HUES64 (cell line): Measurements from ENCODE around the gene CAP2.

Experiments
- H3K27ac ChIP-seq: 2 replicates; pipeline ENCODE4 v1.7.0; 2013; ENCODE audit warnings: low read depth, low read length, inconsistent platforms
- H3K27me3 ChIP-seq: 2 replicates; pipeline ENCODE4 v1.6.1; 2013; ENCODE audit warnings: mild to moderate bottlenecking, low read length; ENCODE audit not compliant: insufficient read depth
- H3K36me3 ChIP-seq: 2 replicates; pipeline ENCODE4 v1.6.1; 2013; ENCODE audit warnings: mild to moderate bottlenecking, low read length; ENCODE audit not compliant: insufficient read depth
- H3K4me1 ChIP-seq: 2 replicates; pipeline ENCODE4 v1.6.1; 2013; ENCODE audit warnings: mild to moderate bottlenecking, low read length, moderate library complexity; ENCODE audit not compliant: insufficient read depth
- H3K4me3 ChIP-seq: 2 replicates; pipeline ENCODE4 v1.5.1; 2013; ENCODE audit warnings: mild to moderate bottlenecking, low read length, moderate library complexity
- H3K9ac ChIP-seq: 2 replicates; pipeline ENCODE4 v1.6.1; 2013; ENCODE audit warnings: mild to moderate bottlenecking, low read depth, low read length
- H3K9me3 ChIP-seq: 2 replicates; pipeline ENCODE4 v1.6.1; 2013; ENCODE audit warnings: low read depth, low read length; ENCODE audit not compliant: insufficient read depth
- WGBS: fragments of 150-250, 120-280 bp; methylation state at CpG from one replicate; pipeline ENCODE4 v1.1.7; 2013; ENCODE audit warnings: missing lambda C conversion rate; 5-methylcytosine and 5-hydroxymethylcytosine counted together

CAP2 gene

DNA sequence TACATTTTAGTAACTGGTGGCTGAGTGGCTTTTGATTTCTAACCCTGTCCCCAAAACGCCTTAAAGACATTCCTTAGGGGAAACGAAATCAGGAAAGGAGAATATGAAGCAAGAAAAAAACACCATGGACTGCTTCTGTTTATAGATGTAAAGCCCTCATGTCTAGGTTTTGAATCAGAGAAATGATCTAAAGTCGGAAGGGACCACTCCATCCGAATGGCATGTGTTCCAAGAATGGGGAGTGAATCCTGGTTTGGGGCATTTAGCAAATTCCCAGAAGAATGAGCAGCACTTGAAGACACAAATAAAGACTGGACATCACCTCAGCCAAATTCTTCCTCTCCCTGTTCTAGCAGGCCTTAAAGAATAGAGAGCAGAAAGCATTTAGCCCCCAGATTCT is 65.6 kb downstream of the CAP2 start:
- Histone ChIP-seq H3K9ac (no peak overlapping the region), H3K4me3 (no peak overlapping the region), H3K36me3 (no peaks in the 10 kb centered on the region), H3K9me3 (no peaks in the 10 kb centered on the region), H3K27ac (no peak overlapping the region), H3K4me1 (peaks cover 9% of the 10 kb centered on the region), H3K27me3 (no peaks in the 10 kb centered on the region)
- 96% methylated on average over 4 of the region's 4 CpGs for WGBS

DNA sequence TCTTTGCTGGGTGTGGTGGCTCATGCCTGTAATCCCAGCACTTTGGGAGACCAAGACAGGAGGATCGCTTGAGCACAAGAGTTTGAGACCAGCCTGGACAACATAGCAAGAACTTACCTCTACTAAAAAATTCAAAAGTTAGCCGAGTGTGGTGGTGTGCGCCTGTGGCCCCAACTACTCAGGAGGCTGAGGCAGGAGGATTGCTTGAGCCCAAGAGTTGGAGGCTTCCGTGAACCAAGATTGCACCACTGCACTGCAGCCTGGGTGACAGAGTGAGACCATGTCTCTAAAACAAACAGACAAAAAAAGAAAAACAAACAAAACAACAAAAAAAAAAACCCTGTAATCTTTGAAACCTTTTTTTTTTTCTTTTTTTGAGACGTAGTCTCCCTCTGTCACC is 67.5 kb downstream of the CAP2 start:
- Histone ChIP-seq H3K9me3 (no peaks in the 10 kb centered on the region), H3K9ac (no peak overlapping the region), H3K4me1 (no peaks in the 10 kb centered on the region), H3K4me3 (no peak overlapping the region), H3K27ac (no peak overlapping the region), H3K27me3 (no peaks in the 10 kb centered on the region), H3K36me3 (peaks cover 13% of the 10 kb centered on the region)
- 97% methylated on average over 5 of the region's 5 CpGs for WGBS

DNA sequence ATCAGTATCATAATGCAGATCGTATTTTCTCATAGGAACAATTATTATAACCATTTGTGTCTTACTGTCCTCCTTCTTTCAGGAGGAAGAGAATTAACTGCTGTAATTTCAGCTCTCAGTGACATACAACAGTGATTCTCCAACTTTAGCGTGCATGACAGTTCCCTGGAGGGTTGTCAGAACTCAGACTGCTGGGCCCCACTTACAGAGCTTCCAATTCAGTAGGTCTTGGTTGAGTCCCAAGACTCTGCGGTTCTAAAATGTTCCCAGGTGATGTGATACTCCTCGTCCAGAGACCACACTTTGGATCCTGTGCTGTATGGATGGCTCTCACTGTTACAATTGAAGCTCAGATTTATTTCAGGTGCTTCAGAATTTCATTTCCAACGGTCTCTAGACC is 72.8 kb downstream of the CAP2 start:
- Histone ChIP-seq H3K27ac (no peak overlapping the region), H3K4me3 (no peak overlapping the region), H3K36me3 (peaks cover 16% of the 10 kb centered on the region), H3K4me1 (no peaks in the 10 kb centered on the region), H3K9me3 (no peaks in the 10 kb centered on the region), H3K9ac (no peak overlapping the region), H3K27me3 (no peaks in the 10 kb centered on the region)
- WGBS = 95% methylated on average over 5 of the region's 5 CpGs

DNA sequence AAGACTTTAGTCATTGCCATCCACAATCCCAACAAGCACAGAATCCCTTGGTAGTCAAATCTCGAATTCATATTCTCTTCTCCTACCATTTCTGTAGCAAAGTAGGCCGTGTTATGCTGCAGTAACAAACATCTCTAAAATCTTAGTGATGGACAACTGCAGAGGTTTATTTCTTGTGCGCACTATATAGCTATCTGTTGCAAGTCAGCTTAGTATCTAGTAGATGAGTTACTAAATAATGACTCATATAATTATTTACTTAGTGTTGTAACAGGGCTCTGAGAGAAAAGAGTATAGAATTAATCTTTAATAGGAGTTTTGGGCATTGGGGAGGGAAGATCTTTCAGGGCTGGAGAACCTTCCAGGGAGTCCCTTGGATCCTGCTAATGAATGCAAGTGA is 73.3 kb downstream of the CAP2 start:
- H3K27me3 ChIP-seq = no peaks in the 10 kb centered on the region
- H3K9me3 ChIP-seq = no peaks in the 10 kb centered on the region
- H3K9ac ChIP-seq = no peak overlapping the region
- H3K4me1 ChIP-seq = no peaks in the 10 kb centered on the region
- H3K27ac ChIP-seq = no peak overlapping the region
- H3K4me3 ChIP-seq = no peak overlapping the region
- H3K36me3 ChIP-seq = peaks cover 16% of the 10 kb centered on the region
- 99% methylated on average over 2 of the region's 3 CpGs for WGBS

DNA sequence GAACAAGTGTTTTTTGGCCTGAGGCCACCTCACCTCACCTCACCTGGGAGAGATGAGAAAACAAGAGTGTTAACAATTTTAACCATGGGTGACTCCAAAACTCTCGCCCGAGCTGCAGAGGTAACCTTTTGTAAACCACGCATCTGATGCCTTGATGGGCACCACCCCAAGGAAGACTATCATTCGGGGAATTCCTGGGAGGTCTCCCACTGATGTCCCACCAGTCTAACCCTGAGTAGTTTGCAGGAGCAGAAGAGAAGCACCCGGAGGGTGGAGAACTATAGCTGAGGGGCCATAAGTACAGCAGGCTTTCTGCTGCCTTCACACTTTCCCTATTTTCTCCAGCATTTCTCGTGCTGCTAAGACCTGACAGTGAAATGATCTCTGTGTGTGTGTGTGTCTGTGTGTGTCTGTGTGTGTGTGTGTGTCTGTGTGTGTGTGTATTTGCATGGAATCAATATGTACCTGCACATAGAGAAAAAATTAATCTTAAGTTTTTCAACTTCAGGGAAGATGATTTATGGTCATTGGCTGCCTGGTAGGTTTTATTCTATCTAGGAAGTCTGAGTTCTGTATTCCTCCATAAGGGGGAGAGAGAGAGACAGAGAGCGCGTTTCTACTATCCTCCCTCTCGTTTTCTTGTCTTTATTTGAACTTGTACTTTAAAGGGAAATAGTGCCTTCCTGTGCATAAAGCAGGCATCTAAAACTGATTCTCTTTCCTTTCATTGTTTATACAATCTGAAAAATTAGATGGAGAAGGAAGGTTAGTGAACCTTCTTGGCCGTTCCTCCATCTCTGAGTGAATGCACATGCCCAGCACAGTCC is 75.8 kb downstream of the CAP2 start:
- H3K4me1 ChIP-seq = no peaks in the 10 kb centered on the region
- H3K27ac ChIP-seq = no peak overlapping the region
- H3K9me3 ChIP-seq = no peaks in the 10 kb centered on the region
- H3K36me3 ChIP-seq = peaks cover 16% of the 10 kb centered on the region
- 98% methylated on average over 10 of the region's 10 CpGs for WGBS
- no peak overlapping the region for H3K9ac ChIP-seq
- H3K27me3 ChIP-seq = no peaks in the 10 kb centered on the region
- no peak overlapping the region for H3K4me3 ChIP-seq

DNA sequence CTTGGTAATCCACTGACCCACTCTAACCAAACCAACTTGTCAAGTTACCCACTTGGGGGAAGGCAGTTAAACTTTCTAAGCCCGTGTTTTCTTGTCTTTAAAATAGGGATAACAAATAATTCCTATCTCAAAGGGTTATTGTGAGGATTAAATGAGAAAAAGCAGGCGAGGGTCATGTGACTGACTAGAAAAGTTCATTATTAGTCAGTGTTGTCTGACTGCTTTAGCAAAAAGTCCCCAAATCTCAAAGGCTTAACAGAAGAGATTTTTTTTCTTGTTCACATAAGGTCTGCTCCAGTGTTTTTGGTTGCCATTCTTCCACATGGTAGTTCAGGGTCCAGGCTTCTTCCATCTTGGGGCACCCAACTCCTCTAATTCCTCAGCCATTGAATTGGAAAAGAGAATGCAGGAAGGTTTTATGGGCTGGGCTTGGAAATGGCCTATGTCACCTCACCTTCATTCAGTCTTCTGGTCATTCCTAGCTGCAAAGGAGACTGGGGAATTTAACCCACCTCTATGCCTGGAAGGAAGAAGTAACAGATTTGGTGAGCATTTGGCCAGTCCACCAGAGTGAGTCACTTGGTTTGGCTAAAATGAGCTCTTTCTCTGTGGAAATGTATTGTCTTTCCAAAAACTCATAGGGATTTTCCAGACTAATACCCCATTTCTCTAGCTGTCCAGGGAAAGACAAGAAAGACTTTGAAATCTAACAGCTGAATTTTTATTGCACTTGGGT is 77.0 kb downstream of the CAP2 start:
- Histone ChIP-seq H3K27me3 (no peaks in the 10 kb centered on the region), H3K27ac (no peak overlapping the region), H3K9ac (no peak overlapping the region), H3K4me3 (no peak overlapping the region), H3K4me1 (no peaks in the 10 kb centered on the region), H3K9me3 (no peaks in the 10 kb centered on the region), H3K36me3 (peaks cover 8% of the 10 kb centered on the region)
- 82% methylated on average over 1 of the region's 2 CpGs for WGBS

DNA sequence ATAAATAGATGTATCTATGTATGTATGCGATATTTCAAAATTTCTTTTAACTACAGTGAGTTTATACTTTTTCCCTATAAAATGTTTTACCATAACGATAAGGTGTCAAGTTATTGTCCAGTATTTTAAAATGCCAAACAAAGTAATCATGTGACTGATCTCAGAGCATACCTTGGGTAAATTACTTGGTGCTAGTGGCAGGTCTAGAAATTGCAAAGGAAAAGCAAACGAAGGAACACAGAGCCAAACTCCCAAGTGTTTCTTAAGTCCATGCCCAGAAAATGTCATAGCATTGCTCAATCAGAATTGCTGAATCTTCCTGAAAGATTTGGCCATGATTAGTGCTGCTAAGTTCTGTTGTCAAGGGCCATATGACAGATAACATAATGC is 77.5 kb downstream of the CAP2 start:
- H3K27ac ChIP-seq = no peak overlapping the region
- H3K36me3 ChIP-seq = peaks cover 3% of the 10 kb centered on the region
- WGBS = 95% methylated on average over 2 of the region's 3 CpGs
- H3K4me3 ChIP-seq = no peak overlapping the region
- no peak overlapping the region for H3K9ac ChIP-seq
- no peaks in the 10 kb centered on the region for H3K27me3 ChIP-seq
- H3K9me3 ChIP-seq = no peaks in the 10 kb centered on the region
- no peaks in the 10 kb centered on the region for H3K4me1 ChIP-seq

DNA sequence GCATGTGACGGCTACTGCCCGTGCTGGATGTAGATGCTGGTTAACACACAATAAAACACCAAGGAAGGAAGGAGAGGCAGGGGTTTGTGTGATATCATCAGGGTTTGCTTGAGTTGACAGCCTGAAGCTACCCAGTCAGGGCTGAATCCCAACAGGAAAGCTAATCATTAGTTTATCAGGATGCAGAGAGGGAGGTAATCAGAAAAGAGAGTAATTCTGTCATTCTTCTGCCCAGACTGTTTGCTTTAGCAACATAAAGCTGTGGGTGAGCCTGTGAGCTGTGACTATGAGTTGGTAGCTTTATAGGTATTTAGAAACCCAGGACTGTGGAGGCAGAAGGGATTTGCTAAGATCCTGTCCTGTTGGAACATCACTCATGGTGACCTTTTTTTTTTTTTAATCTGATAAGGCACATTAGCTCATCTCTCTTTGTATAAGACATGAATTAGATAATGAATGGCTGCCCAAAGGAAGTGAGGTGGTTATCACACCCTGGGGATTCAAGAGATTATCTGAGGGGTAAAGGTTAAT is 79.3 kb downstream of the CAP2 start:
- no peaks in the 10 kb centered on the region for H3K4me1 ChIP-seq
- no peaks in the 10 kb centered on the region for H3K9me3 ChIP-seq
- no peaks in the 10 kb centered on the region for H3K27me3 ChIP-seq
- no peak overlapping the region for H3K27ac ChIP-seq
- H3K4me3 ChIP-seq = no peak overlapping the region
- no peaks in the 10 kb centered on the region; the same call in 1 of the 2 replicates for H3K36me3 ChIP-seq
- no peak overlapping the region for H3K9ac ChIP-seq
- WGBS = 100% methylated on average over 2 of the region's 2 CpGs

DNA sequence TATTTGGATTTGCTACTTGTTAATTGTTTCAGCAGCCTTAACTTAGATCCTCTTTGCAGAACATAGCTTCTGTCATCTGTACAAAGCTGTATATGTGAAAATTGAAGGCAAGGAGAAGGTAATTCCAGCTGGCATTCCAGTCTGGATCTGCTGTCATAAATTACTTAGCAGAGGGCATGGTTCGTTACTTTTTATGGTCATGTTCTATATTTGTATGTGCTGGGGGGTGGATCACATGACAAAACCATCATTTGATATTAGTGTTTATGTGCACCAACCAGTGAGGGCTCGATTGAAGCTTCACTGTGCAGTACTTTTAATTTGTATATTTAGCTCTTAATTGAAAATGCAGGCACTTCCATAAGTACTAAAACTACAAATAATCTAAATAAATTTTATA is 80.2 kb downstream of the CAP2 start:
- H3K4me1 ChIP-seq = no peaks in the 10 kb centered on the region
- no peaks in the 10 kb centered on the region for H3K36me3 ChIP-seq
- no peak overlapping the region for H3K9ac ChIP-seq
- no peaks in the 10 kb centered on the region for H3K27me3 ChIP-seq
- no peaks in the 10 kb centered on the region for H3K9me3 ChIP-seq
- no peak overlapping the region for H3K4me3 ChIP-seq
- H3K27ac ChIP-seq = no peak overlapping the region
- 84% methylated on average over 2 of the region's 2 CpGs for WGBS

DNA sequence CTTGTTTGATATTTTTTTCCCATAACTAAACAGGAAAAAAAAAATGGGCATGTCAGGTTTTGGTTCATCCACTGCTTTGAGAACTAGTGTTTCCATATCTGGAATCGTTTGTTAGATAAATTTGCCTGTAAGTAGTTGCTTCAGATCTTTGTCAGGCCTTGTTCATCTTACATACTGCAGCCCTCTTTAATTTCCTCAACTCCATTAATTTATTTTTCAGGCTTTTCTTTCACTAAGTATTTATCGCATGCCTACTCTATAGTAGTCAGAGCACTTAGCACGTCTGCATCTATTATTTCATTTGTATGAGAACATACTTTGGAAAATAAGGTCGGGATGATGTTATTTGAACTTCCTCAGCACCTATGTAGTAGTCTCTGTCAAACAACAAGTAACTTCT is 80.9 kb downstream of the CAP2 start:
- WGBS = 93% methylated on average over 4 of the region's 4 CpGs
- H3K27ac ChIP-seq = no peak overlapping the region
- no peaks in the 10 kb centered on the region for H3K36me3 ChIP-seq
- no peaks in the 10 kb centered on the region for H3K4me1 ChIP-seq
- H3K4me3 ChIP-seq = no peak overlapping the region
- H3K9me3 ChIP-seq = no peaks in the 10 kb centered on the region
- H3K9ac ChIP-seq = no peak overlapping the region
- no peaks in the 10 kb centered on the region for H3K27me3 ChIP-seq

DNA sequence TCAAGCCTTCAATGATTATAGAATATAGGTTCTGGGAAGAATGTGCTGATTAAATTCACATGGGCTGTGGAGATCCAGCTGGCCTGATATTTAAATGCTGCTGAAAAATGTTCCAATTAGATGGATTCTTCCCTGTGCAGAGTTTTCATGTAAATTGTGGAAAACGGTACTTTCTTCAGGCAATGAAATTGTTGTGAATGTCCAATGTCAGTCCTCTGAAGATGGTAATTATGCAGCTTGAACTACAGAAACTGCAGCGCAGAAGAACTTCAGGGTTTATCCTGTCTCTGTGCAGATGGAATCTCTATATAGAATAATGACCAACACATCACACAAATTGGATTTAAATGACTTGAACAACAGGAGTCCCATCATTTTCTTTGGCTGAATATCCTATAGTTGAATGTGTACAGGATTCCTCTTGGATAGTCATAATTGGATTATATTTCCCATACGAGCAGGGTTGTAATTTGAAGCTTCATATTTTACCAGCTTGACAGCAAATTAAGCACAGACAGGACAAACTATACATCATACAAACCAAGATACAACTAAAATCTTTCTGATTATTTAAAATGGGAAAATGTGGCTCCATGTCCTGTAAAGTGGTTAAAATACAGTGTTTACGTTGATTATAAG is 82.3 kb downstream of the CAP2 start:
- no peaks in the 10 kb centered on the region for H3K27me3 ChIP-seq
- H3K27ac ChIP-seq = no peak overlapping the region
- no peaks in the 10 kb centered on the region for H3K9me3 ChIP-seq
- H3K9ac ChIP-seq = no peak overlapping the region
- H3K4me3 ChIP-seq = no peak overlapping the region
- H3K4me1 ChIP-seq = no peaks in the 10 kb centered on the region
- no peaks in the 10 kb centered on the region for H3K36me3 ChIP-seq
- 90% methylated on average over 4 of the region's 4 CpGs for WGBS
